Endothelial cell of umbilical vein (primary cell): ENCODE measurements around the gene PRR36. TPM values are rescaled to one million over a fixed set of nuclear protein-coding genes. Genes with fewer than 3 reads are reported as not detected.

Experiments used
- BruUV-seq: library from RNA; stranded (reverse); fragments of 400-500 nt; replicated peaks from 2 replicates; lab custom pipeline; 2021; lab: Mats Ljungman, UMichigan
- CTCF ChIA-PET: fragments of 300-600, 350-600 bp; sonication (Branson Sonifier 250); formaldehyde crosslinking; loops from one replicate; lab custom pipeline; 2021; ENCODE audit warnings: antibody characterized with exemption, inconsistent platforms; lab: Charles Lee
- POLR2A ChIA-PET: fragments of 300-600, 350-600 bp; sonication (Branson Sonifier 250); formaldehyde crosslinking; loops from one replicate; lab custom pipeline; 2021; ENCODE audit warnings: antibody characterized with exemption, inconsistent platforms; lab: Charles Lee
- DNase-seq: peaks from one replicate; pipeline ENCODE4 v3.0.0-alpha.2; 2011; ENCODE audit warnings: low read depth, low spot score
- FAIRE-seq: peaks from 2 replicates; lab custom pipeline; 2011; peaks lifted over from hg19 to GRCh38; lab: Jason Lieb, UNC
- H2AFZ ChIP-seq: 2 replicates; pipeline ENCODE4 v1.6.0; 2012; ENCODE audit warnings: low read depth, low read length, control low read depth, inconsistent platforms
- H3K27ac ChIP-seq: 2 replicates; pipeline ENCODE4 v1.5.1; 2011; ENCODE audit warnings: low read depth, mild to moderate bottlenecking, control low read depth, low read length, moderate library complexity; ENCODE audit not compliant: insufficient read depth
- H3K27me3 ChIP-seq, 2 experiments: 2 replicates each; pipeline versions ENCODE4 v1.6.0 to v1.6.1; 2011; ENCODE audit warnings: low read length in 2 of 2, mixed read lengths in 1 of 2; ENCODE audit not compliant: control insufficient read depth in 2 of 2, insufficient read depth in 2 of 2
- H3K36me3 ChIP-seq, 2 experiments: 2 replicates in 1 of 2; 3 replicates in 1 of 2; pipeline ENCODE4 v1.5.1; 2011; ENCODE audit warnings: low read length in 2 of 2, mild to moderate bottlenecking in 1 of 2, moderate library complexity in 1 of 2; ENCODE audit not compliant: control insufficient read depth in 2 of 2, insufficient read depth in 2 of 2; ENCODE audit errors: extremely low read depth in 1 of 2
- H3K4me1 ChIP-seq: 3 replicates; pipeline ENCODE4 v1.5.1; 2011; ENCODE audit warnings: mild to moderate bottlenecking, low read length; ENCODE audit not compliant: control insufficient read depth, insufficient read depth; ENCODE audit errors: extremely low read depth
- H3K4me2 ChIP-seq: 2 replicates; pipeline ENCODE4 v1.6.1; 2011; ENCODE audit warnings: low read length, control low read depth, mixed read lengths; ENCODE audit not compliant: insufficient read depth
- H3K4me3 ChIP-seq, 3 experiments: fragments of 200-600 bp in 1 of 3; sonication (generic), shearing (Covaris generic) in 1 of 3; replicated peaks in 1 of 3; 2 replicates each; pipeline ENCODE4 v1.5.1; 2011 to 2016; ENCODE audit warnings: control low read depth in 3 of 3, low read length in 3 of 3, mild to moderate bottlenecking in 2 of 3, inconsistent platforms in 1 of 3, low read depth in 1 of 3, moderate library complexity in 1 of 3; ENCODE audit not compliant: insufficient read depth in 1 of 3
- H3K79me2 ChIP-seq: 2 replicates; pipeline ENCODE4 v1.6.0; 2012; ENCODE audit warnings: low read length, inconsistent platforms; ENCODE audit not compliant: control insufficient read depth, insufficient read depth
- H3K9ac ChIP-seq: replicated peaks from 2 replicates; pipeline ENCODE3; 2011; ENCODE audit warnings: low read length, control low read depth; ENCODE audit not compliant: insufficient read depth; ENCODE audit errors: extremely low read depth
- H3K9me1 ChIP-seq: replicated peaks from 3 replicates; pipeline ENCODE4 v1.6.0; 2011; ENCODE audit warnings: mild to moderate bottlenecking, low read length; ENCODE audit not compliant: control insufficient read depth, insufficient read depth; ENCODE audit errors: extremely low read depth
- H3K9me3 ChIP-seq: replicated peaks from 2 replicates; pipeline ENCODE4 v1.5.1; 2012; ENCODE audit warnings: low read length, inconsistent platforms; ENCODE audit not compliant: control insufficient read depth, insufficient read depth
- H4K20me1 ChIP-seq: replicated peaks from 2 replicates; pipeline ENCODE3; 2011; ENCODE audit warnings: mild to moderate bottlenecking, low read length; ENCODE audit not compliant: control insufficient read depth, insufficient read depth; ENCODE audit errors: extremely low read depth
- CTCF ChIP-seq, 2 donors: IDR thresholded peaks; 1 replicate in 1 of 2; 2 replicates in 1 of 2; pipeline ENCODE4 v1.5.1; 2011; ENCODE audit warnings: low read length in 2 of 2, mild to moderate bottlenecking in 2 of 2, moderate library complexity in 2 of 2, control low read depth in 1 of 2, inconsistent platforms in 1 of 2, low read depth in 1 of 2; ENCODE audit not compliant: insufficient read depth in 1 of 2; ENCODE audit errors: extremely low read depth in 1 of 2
- EZH2 ChIP-seq: IDR thresholded peaks from 2 replicates; pipeline ENCODE4 v1.6.1; 2012; ENCODE audit warnings: borderline replicate concordance, low read depth, mild to moderate bottlenecking, moderate library complexity, low read length, inconsistent platforms; ENCODE audit not compliant: severe bottlenecking
- FOS ChIP-seq: IDR thresholded peaks from 2 replicates; pipeline ENCODE4 v1.6.1; 2011; ENCODE audit warnings: mild to moderate bottlenecking, low read length, moderate library complexity, borderline replicate concordance; ENCODE audit not compliant: insufficient read depth
- MYC ChIP-seq: IDR thresholded peaks from one replicate; pipeline ENCODE4 v1.6.1; 2011; ENCODE audit warnings: mild to moderate bottlenecking, low read depth, low read length
- POLR2A ChIP-seq: IDR thresholded peaks from 2 replicates; pipeline ENCODE4 v1.6.1; 2012; ENCODE audit warnings: low read depth, mild to moderate bottlenecking, control low read depth, low read length
- POLR2AphosphoS5 ChIP-seq: IDR thresholded peaks from 2 replicates; pipeline ENCODE4 v1.6.1; 2012; ENCODE audit warnings: low read depth, mild to moderate bottlenecking, control low read depth, low read length, moderate library complexity; ENCODE audit not compliant: insufficient read depth
- dilution Hi-C: fragments of 300-500 bp; cut with MboI; formaldehyde crosslinking; loops from one replicate; pipeline ENCODE4 v1.15.0; 2019; ENCODE audit warnings: low sequenced_read_pairs; ENCODE audit not compliant: extremely low pct_ligation_motif_present
- intact Hi-C: fragments of 100-400 bp; cut with micrococcal nuclease; formaldehyde crosslinking; loops from one replicate; pipeline ENCODE4 v1.10.0; 2022
- polyA plus RNA-seq, 4 experiments: library from polyadenylated mRNA; depleted of rRNA in 3 of 4; stranded (reverse) in 3 of 4; unstranded in 1 of 4; fragments of >200 nt; gene quantifications; 2 replicates each; pipeline versions ENCODE4 v1.2.1 to v1.2.3, GENCODE V29; 2011 to 2012; ENCODE audit warnings: missing spikeins in 1 of 4
- total RNA-seq: library from RNA; stranded (reverse); gene quantifications from 2 replicates; pipeline ENCODE4 v1.2.3, GENCODE V29; 2021

Gene PRR36
- total and polyA plus RNA-seq, 2 donors (not counting 3 experiments of a cell fraction or from before 2014, with no cell fraction given), result not detected

GRCh38 chr19:7851623-7852500 lies 22.3 kb downstream of the PRR36 start:
- POLR2A ChIA-PET, result interaction anchor here (0.6 kb wide), 1 partner anchor 267 kb away, joined by 5 read pairs; no protein-coding TSS in a partner anchor
- Histone ChIP-seq H3K4me3 (no peak overlapping the region), H3K27me3 (no peaks in the 10 kb centered on the region), H2AFZ (no peak overlapping the region), H3K9ac (no peak overlapping the region), H3K9me3 (no peaks in the 10 kb centered on the region), H3K27ac (no peak overlapping the region), H3K79me2 (no peaks in the 10 kb centered on the region), H3K36me3 (no peaks in the 10 kb centered on the region), H3K4me1 (no peaks in the 10 kb centered on the region), H4K20me1 (no peaks in the 10 kb centered on the region), H3K4me2 (no peak overlapping the region), H3K9me1 (no peaks in the 10 kb centered on the region)
- intact Hi-C loops (loop anchor here (5.0 kb wide), 1 partner anchor 170 kb away; the partner anchor contains the start of gene TRAPPC5), dilution Hi-C loops (no loop called here)
- FAIRE-seq, result no peak
- DNase-seq, result no peak
- CTCF ChIA-PET, result interaction anchor here (0.6 to 3.1 kb wide), 16 partner anchors 8 to 651 kb away, joined by 3 to 12 read pairs (median 4); partner anchors contain the start of genes MAP2K7, TIMM44 and TRAPPC5
- no TSS peak for BruUV-seq
- TF ChIP-seq FOS (no peak), CTCF (IDR thresholded peaks at IDR 0.05; ENCODE audit: extremely low read depth in 1 of 2, insufficient read depth in 1 of 2, low read depth in 1 of 2, low read length in 2 of 2) (no peak), POLR2A (no peak), MYC (no peak), POLR2AphosphoS5 (no peak), EZH2 (no peak)
